Type B pancreatic cell (in vitro differentiated cells): ENCODE measurements around the gene ZBTB20. TPM values are rescaled to one million over a fixed set of nuclear protein-coding genes. Genes with fewer than 3 reads are reported as not detected.

Experiments used
- DNase-seq: peaks from one replicate; pipeline ENCODE4 v3.0.0; 2021; ENCODE audit warnings: mixed read lengths; ENCODE audit not compliant: unreplicated experiment; ENCODE audit errors: extremely low spot score
- H3K27ac Mint-ChIP-seq: 2 replicates; pipeline ENCODE4 v1.8.0; 2021; ENCODE audit warnings: mild to moderate bottlenecking, mixed read lengths
- H3K27me3 Mint-ChIP-seq: 2 replicates; pipeline ENCODE4 v1.8.0; 2021; ENCODE audit warnings: mixed read lengths
- H3K36me3 Mint-ChIP-seq: 2 replicates; pipeline ENCODE4 v1.8.0; 2021; ENCODE audit warnings: mixed read lengths
- H3K4me1 Mint-ChIP-seq: one replicate; pipeline ENCODE4 v1.8.0; 2021; ENCODE audit warnings: mixed read lengths; ENCODE audit not compliant: unreplicated experiment
- H3K4me3 Mint-ChIP-seq: 2 replicates; pipeline ENCODE4 v1.8.0; 2021; ENCODE audit warnings: mild to moderate bottlenecking, mixed read lengths
- H3K9me3 Mint-ChIP-seq: 2 replicates; pipeline ENCODE4 v1.8.0; 2021; ENCODE audit warnings: mixed read lengths
- total RNA-seq: library from RNA; stranded (reverse); gene quantifications from 2 replicates; pipeline ENCODE4 v1.2.1, GENCODE V29; 2021; ENCODE audit warnings: low replicate concordance
- TF ChIP-seq, protein P1 (sequence below): fragments of 200-600 bp; sonication (generic); conservative IDR thresholded peaks from 2 replicates; pipeline ENCODE4 v1.5.0; 2021; ENCODE audit warnings: antibody characterized with exemption, mild to moderate bottlenecking

ZBTB20 gene
- total RNA-seq, 1 donor from 2014 or later: 14.4 TPM

DNA sequence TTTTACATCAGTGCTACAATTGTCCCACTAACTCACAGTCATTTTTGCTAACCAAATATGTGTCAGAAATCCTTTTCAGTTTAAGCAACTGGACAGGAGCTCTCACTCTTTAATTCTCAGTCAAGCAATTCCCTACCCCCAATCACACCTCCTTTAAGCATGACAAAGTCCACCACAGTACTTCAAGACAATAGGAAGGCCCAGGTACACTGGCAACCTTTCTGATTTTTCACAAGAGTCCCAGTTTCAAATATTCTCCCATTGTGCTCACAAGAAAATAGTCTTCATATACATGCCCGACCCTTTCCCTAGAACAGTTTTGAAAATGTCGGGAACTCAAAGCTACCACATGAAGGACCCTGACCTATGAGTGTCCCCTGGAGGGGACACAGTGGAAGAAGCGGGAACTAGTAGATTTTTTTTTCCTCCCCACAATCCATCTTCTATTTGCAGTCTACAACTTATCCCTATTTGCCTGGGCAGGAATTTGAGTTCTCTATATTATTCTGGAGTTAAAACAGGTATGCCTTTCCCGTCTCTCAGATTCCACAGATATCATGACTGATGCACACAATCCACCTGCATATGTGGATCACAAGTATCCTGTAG lies 439.7 kb downstream of the ZBTB20 start:
- Mint-ChIP-seq H3K9me3 (no peaks in the 10 kb centered on the region), H3K4me3 (no peak overlapping the region), H3K27me3 (no peaks in the 10 kb centered on the region), H3K36me3 (no peaks in the 10 kb centered on the region), H3K4me1 (peaks cover 28% of the 10 kb centered on the region), H3K27ac (peak overlapping the region; percentile 81)
- no peak for DNase-seq
- TF ChIP-seq, protein P1, sequence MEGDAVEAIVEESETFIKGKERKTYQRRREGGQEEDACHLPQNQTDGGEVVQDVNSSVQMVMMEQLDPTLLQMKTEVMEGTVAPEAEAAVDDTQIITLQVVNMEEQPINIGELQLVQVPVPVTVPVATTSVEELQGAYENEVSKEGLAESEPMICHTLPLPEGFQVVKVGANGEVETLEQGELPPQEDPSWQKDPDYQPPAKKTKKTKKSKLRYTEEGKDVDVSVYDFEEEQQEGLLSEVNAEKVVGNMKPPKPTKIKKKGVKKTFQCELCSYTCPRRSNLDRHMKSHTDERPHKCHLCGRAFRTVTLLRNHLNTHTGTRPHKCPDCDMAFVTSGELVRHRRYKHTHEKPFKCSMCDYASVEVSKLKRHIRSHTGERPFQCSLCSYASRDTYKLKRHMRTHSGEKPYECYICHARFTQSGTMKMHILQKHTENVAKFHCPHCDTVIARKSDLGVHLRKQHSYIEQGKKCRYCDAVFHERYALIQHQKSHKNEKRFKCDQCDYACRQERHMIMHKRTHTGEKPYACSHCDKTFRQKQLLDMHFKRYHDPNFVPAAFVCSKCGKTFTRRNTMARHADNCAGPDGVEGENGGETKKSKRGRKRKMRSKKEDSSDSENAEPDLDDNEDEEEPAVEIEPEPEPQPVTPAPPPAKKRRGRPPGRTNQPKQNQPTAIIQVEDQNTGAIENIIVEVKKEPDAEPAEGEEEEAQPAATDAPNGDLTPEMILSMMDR: no peak

DNA sequence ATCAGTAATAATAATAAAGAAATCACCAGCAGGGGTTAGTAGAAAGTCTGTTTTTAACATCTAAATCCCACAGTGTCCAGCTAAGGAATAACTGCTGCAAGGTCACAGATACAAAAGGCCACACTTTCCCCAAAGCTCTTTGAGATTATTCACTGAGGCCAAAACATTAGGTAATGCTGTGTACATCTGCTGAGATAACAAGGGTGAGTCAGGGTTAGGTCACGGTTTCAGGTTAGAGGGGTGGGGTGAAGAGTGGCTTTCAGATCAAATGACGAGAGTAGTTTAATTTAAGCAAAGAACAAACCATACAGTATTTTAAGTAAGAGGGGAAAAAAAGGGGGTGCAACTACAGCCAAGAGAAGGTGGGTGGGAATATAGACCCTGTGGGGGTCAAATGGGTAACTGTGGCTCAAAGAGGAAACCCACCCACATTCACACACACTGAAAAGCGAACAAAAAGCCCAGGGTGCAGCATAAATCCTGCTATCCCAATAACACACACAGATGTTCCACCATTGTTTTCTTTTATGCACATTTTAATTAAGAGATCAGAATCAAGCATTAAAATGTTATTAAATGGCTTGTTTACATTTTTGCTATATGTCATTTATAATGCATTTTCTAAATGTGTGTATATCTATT lies 440.4 kb downstream of the ZBTB20 start:
- H3K4me3 Mint-ChIP-seq: peak overlapping the region; percentile 34
- TF ChIP-seq, protein P1: no peak
- H3K36me3 Mint-ChIP-seq: no peaks in the 10 kb centered on the region
- no peak for DNase-seq
- H3K4me1 Mint-ChIP-seq: peaks cover 28% of the 10 kb centered on the region
- no peaks in the 10 kb centered on the region for H3K9me3 Mint-ChIP-seq
- H3K27ac Mint-ChIP-seq: peak overlapping the region; percentile 81
- no peaks in the 10 kb centered on the region for H3K27me3 Mint-ChIP-seq

DNA sequence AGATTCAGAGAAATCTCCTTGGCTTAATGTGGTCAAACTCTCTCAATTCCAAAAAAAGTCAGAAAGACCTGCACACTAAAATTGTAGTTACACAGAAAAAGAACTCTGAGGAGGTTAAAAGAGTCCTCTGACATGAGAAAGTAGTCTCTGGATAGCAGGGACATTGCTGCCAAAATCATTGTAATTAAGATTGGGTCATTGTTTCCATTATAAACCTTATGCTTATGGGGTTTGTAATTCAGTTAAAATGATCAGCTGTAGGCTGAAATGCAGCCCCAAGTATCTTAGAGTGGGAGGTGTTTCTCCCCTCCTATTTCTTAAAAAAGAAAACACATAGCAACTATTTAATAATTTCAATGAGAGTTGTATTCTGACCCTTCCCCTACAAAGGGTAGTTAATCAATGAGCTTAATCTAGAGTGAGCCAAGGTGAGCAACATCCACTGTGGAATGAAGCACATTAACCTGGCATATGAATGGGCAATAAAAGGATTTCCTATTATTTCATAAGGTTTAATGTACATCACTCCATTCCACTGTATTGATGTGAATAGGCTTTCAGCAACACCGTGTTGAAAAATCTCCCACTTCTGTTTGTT lies 446.4 kb downstream of the ZBTB20 start:
- H3K9me3 Mint-ChIP-seq: no peaks in the 10 kb centered on the region
- no peak for DNase-seq
- TF ChIP-seq, protein P1: no peak

DNA sequence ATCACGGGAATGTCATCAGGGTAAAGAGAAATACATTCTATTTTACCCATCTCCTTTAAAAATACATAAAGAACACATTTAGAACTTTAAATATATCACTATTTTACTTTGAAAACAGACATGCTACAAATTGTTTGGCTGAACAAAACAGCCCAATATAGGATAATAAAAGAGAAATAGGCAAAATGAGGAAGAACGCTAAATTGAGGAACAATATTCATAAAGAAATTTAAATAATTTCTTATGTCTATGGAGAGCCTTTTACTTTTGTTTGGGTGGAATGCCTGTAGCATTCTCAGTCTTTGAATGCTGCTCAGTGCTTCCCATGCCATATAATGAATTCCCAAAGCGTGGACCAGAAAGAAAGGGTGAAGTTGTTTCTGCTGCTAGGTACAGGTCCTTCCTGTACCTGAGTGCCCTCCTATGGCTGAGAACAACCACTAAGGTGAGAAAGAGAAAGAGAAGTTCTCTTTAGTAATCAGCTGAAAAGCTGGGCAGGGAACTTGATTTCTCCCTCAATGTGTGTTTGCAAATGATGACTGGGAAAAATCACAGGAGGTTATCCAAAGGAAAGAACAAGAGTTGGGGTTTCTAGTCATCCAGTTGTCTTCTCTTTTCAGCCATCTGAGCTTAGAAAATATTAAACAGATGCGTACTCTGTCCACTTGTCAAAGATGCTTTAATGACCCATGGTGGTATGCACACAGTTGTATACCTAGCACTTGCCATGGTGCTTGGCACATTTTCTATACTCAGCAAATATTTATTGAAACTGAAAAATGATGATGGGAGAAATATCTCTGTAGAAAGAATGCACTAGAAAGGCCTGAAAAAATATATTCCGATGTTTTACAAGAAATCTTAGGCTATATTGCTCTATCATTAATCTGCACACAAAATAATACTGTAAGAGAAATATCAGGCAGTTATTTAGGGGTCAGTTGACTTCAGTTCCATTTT lies 448.7 kb downstream of the ZBTB20 start:
- Mint-ChIP-seq H3K36me3 (no peaks in the 10 kb centered on the region), H3K4me3 (no peak overlapping the region), H3K9me3 (no peaks in the 10 kb centered on the region), H3K27me3 (no peaks in the 10 kb centered on the region), H3K27ac (no peak overlapping the region), H3K4me1 (peaks cover 5% of the 10 kb centered on the region)
- no peak for DNase-seq
- TF ChIP-seq, protein P1: no peak

More for the DNA sequence above, 446.4 kb downstream of the ZBTB20 start:
- peaks cover 11% of the 10 kb centered on the region for H3K4me1 Mint-ChIP-seq
- no peaks in the 10 kb centered on the region for H3K27me3 Mint-ChIP-seq
- no peaks in the 10 kb centered on the region for H3K36me3 Mint-ChIP-seq
- H3K4me3 Mint-ChIP-seq: no peak overlapping the region
- H3K27ac Mint-ChIP-seq: no peak overlapping the region

DNA sequence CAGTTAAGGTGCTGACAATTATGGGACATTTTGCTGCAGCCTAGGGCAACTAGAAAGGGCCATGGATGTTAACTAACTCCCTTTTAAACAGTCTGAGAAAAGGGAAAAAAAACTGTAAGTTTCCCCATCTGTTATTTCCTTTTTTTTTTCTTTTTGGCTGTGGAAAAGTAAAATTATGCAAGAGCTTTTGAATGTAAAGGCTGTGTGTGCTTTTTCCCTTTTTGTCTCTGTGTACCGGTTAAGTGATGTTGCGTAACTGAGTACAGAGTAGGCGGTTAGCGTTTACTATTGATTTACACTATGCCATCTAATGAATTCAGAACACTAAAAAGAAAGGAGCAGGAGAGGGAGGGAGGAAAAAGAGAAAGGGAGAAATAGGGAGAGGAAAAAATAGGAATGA lies 449.7 kb downstream of the ZBTB20 start:
- no peak overlapping the region for H3K4me3 Mint-ChIP-seq
- no peak overlapping the region for H3K27ac Mint-ChIP-seq
- H3K9me3 Mint-ChIP-seq: no peaks in the 10 kb centered on the region
- H3K36me3 Mint-ChIP-seq: peaks cover 1% of the 10 kb centered on the region
- no peaks in the 10 kb centered on the region for H3K27me3 Mint-ChIP-seq
- TF ChIP-seq, protein P1: no peak
- DNase-seq: no peak
- H3K4me1 Mint-ChIP-seq: peaks cover 8% of the 10 kb centered on the region
